OCI-M2 (cell line): ENCODE results near the gene PPIF.

Source experiments
- DNase-seq: peaks from one replicate; lab custom pipeline; 2025; ENCODE audit not compliant: unreplicated experiment; lab: John Stamatoyannopoulos, UW

Gene PPIF

DNA sequence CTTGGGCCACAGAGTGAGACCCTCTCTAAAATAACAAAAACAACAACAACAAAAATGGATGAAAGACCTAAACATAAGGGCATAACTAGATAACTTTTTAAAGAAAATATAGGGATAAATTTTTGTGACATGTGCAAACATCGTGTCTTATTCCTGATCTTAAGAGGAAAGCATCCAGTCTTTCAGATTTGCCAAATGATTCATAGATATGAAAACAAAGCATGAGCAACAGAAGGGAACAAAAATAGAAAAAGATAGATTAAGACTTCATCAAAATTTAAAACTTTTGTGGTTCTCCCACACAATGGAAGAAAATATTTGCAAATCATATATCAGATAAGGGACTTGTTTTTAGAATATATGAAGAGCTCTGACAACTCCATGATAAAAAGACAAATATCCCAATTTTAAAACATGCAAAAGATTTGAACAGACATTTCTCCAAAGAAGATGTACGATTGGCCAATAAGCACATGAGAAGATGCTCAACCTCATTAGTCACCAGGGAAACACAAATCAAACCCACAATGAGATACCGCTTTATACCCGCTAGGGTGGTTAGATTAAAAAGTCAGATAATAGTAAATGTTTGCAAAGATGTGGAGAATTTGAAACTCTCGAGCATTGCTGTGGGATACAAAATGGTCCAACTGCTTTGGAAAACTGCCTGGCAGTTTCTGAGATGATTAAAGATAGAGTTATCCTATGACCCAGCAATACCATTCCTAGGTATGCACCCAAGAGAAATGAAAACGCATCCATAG lies 20.3 kb downstream of the PPIF start:
- DNase-seq: no peak

GRCh38 chr10:79372871-79373270 lies 25.6 kb downstream of the PPIF start:
- DNase-seq: no peak

DNA sequence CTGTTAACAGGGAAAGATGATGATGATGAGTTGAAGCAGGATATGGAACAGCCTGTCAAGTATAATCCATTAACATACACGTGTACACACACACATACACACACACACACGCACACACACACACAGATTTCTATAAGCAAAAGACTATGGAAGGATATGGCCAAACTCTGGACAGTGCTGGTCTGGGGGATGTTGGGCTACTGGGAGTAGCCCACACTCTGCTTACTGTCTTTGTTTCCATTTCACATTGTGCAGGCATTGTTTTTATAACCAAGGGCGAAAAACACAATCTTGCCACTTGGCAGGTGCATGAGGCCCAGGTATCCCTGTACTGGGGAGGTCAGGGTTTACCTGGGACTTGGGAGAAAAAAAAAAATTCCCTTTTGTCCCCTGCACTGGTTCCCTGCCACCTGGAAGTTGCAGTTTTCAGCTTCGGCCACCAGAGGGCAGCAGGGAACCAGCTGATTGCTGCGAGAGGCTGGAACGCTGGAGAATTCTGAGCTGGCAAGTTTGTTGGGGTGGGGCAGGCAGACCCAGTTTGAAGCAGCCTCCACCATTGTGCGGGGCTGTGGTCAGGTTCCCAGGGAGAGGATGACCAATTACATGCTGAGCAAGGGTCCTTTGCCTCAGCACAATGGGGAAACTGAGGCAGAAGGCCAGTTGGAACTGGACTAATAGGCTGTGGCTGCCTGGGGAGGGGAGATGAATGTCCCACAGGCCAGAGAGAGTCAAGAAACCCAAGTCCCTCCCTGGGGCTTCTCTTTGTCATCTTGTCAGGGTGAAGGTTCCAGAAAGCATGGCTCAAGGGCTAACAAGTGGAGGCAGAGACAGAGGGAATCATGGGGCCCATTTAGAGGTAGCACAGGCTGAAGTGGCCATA lies 27.3 kb downstream of the PPIF start:
- no peak for DNase-seq

DNA sequence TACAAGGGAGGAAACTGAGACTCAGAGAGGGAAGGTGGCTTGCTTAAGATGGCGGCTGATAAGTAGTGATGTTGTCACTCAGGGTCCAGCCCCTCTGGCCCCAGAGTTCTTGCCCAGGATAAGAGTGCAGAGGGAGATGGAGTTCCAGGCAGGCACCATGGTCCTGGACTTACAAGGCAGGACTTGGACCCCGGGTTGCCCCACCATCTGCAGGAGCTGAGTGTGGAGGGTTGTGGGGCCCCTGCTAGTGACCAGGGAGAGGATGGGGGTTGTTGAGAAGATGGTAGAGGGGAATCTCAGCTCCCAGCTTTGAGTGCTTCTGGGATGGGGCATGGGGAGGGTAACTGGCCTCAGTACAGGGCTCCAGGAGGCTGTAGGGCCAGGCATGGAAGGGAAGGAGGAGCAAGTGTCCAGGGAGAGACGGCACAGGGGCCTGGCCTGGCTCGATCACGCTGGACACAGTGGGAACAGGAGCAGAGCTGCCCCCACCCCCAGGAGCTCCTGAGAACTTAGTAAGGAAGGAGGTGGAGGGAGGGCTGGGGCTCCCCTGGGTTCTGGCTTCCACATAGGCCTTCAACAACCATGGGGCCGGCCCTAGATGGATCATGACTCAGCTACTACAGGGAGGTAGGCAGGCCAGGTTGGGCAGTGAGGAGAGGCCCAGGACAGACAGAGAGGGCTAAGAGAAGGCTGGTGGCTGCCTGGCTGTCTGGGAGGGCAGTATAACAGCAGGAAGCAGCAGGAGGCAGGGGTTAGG lies 28.2 kb downstream of the PPIF start:
- DNase-seq: no peak

DNA sequence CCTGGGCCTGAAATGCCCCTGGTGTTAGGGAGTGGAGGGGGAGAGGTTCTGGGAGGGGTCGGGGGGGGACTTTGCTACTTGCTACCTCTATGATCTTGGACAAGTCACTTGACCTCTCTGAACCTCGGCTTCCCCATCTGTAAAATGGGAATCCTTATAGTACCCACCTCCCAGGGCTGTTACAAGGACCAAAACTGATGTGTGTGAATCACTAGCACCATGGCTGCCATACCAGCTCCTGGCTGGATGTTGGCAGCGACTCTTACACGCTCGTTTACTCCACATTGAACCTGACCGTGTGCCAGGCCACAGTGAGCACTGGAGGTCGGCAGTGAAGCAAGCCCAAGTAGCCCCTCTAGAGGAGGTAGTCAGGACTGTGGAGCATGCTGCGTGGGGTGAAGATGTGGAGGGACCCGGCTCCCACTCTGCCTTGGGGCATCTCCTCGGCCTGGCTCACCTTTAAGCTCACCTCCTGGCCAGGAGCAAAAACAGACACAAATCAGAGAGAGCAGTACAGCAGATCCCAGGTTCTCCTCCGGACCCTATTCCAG lies 28.9 kb downstream of the PPIF start:
- DNase-seq: no peak

GRCh38 chr10:79376751-79377556 lies 29.7 kb downstream of the PPIF start:
- DNase-seq: no peak

- no peak for DNase-seq
Observed at GRCh38 chr10:79377557-79378382, 30.5 kb downstream of the PPIF start.

- DNase-seq: no peak
Observed at GRCh38 chr10:79378383-79378646, 31.0 kb downstream of the PPIF start.

DNA sequence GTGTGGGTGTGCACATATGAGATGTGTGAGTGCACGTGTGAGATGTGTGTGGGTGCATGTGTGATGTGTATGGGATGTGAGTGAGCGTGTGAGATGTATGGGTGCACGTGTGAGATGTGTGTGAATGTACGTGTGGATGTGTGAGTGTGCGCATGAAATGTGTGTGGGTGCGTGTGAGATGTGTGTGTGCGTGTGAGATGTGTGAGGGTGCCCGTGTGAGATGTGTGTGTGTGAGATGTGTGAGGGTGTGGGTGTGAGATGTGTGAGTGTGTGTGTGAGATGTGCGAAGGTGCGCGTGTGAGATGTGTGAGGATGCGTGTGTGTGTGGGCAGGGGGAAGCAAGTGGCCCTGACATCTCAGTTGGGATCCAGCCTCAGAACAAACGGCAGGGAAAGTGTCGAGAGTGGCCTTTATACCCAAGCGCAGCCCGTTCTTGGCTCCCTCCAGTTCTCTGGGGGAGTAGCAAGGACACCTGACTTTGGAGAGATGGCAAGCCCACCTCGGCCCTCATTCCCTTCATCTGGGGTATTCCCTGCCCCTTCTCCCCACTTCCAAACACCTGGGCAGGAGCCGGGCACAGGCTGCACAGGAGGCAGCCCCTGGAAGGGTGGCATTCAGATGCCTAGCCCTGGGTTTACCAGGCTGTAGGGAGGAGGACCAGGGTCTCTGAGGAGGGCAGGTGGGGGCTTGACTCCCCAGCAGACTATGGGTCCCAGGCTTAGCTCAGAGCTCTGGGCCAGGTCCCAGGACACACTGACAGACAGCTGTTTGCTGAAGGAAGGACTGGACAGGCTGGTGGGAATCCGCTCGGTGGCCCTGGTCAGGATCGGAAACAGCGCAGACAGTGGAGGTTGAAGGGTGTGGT lies 31.6 kb downstream of the PPIF start:
- no peak for DNase-seq

DNA sequence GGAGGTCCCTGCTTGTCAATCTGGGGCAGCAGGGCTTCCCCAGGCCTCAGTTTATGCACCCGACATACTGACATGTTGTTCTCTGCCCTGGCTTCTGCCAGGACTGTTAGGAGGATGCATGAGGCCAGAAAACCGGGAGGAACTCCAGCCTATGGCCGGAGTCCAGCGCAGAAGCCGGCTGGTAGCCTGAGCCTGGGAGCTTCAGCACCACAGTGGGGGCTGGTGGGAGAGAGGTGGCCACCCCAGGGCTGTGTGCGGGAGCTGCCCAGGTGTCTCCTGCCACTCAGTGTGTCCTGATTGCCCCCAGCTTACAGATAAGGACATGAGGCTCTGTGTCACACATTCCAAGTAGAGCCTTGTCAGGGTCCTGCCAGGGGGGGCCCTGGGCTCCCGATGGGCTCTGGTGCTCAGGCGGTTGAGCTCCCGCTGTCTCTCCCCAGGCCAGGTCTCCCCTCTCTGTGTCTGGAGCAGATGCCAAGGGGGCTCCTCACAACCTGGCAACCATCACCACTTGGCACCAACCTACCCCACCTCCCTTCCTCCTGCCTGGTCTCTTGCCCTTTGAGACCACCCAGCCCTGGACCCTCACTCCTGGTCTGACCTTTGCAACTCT lies 32.3 kb downstream of the PPIF start:
- DNase-seq: no peak

- no peak for DNase-seq
Observed at GRCh38 chr10:79380125-79380945, 33.1 kb downstream of the PPIF start.

- DNase-seq: no peak
Observed at GRCh38 chr10:79380946-79381721, 33.9 kb downstream of the PPIF start.

- DNase-seq: no peak
Observed at GRCh38 chr10:79381804-79382221, 34.5 kb downstream of the PPIF start.

DNA sequence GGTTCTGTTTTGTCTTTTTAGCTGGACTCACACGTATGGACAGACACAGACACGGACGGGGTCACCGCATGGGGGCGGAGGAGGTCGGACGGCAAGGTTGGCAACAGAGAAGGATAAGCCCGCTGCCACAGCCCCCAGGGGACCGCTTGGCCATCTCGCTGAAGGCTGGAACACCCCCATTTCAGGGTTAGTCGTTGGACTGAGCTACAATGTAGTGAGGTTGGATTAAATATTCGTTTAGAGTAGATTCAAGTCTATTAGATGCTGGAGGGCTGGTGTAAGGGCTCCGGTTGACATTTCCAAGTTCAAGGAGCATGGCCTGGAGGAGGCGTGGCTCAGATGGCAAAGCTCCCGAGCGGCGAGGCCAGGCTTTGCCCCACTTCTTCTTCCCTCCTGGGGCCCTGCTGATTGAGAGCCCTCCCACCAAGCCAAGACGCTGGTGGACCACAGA lies 35.2 kb downstream of the PPIF start:
- DNase-seq: no peak

DNA sequence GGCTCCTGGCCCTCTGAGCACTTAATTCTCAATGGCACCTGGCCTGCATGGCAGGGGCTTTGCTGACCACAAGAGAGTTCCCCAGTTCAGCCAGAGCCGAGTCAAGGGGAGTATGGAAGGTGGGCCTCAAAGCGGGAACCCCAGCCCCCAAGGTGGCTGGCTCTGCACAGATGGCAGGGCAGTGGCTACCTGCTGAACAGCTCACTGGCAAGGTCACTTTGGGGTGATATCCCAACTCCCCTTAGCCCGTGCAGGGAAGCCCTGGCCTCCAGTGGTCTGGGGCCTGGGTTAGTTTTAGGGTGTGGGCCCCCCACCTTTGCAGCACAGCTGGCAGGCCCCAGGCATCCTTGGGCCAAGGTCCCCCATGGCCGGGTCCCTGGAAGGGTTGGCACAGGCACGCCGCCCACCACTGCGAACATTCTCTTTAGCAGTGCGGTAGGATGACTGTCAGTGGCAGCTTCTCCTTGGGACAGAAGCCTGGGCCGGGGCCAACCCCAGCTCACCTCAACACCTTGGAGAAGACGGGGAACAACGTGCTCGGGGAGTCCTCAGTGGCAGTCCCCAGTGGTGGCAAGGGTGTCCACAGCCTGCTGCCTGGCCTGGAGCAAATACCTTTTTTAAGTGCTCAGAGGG lies 36.8 kb downstream of the PPIF start:
- DNase-seq: no peak

DNA sequence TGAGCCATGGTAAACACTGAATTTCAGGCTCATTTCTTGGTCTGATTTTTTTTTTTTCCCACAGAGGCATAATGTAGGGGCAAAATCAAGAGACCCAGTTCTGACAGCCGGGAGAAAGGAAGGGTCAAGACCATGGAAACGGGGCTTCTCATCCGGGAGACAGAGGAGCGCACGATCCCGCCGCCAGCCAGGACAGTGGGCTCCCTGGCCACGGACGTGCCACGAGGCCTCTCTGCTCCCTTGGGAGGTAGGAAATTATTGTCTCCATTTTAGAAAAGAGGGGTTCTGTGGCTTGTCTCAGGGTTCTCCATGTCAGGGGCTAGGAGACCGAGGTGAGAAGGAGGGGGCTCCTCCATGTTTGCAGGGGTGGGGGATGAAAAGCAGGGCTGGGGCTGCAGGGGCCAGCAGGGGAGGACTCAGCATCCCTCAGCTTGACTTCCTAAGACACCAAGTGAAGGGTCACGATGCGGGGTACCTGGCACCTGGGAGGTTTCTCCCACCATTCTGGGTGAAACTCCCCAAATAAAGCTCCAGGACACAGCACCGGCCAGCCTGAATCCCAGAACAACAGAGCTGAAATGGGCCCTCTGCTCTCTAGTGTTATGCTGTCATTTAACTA lies 37.6 kb downstream of the PPIF start:
- no peak for DNase-seq
